Heart right ventricle (tissue), 16 donors: Measurements from ENCODE around the gene SEC31B. TPM values are rescaled to one million over a fixed set of nuclear protein-coding genes. Genes with fewer than 3 reads are reported as not detected.

Experiments
- ATAC-seq, 8 donors: fragments of 200-7000 bp; cut with Tn5 transposase; one replicate each; pipeline ENCODE4 v1.9.1; 2020; ENCODE audit warnings: mild to moderate bottlenecking in 8 of 8, moderate library complexity in 8 of 8, moderate number of reproducible peaks in 1 of 8
- DNase-seq, 2 donors: peaks; one replicate each; pipeline ENCODE4 v3.0.0-alpha.2; 2020
- H3K27ac ChIP-seq, 10 donors: fragments of 200-600 bp; sonication (generic) in 2 of 10; one replicate each; pipeline versions ENCODE4 v1.5.0 to v1.8.0; 2020 to 2022; ENCODE audit warnings: mild to moderate bottlenecking in 3 of 10
- H3K27me3 ChIP-seq, 7 donors: fragments of 200-600 bp; one replicate each; pipeline ENCODE4 v1.8.0; 2021 to 2022; ENCODE audit warnings: mild to moderate bottlenecking in 2 of 7
- H3K36me3 ChIP-seq, 9 donors: fragments of 200-600 bp; sonication (generic) in 1 of 9; one replicate each; pipeline versions ENCODE4 v1.5.0 to v1.8.0; 2020 to 2022; ENCODE audit warnings: mild to moderate bottlenecking in 2 of 9
- H3K4me1 ChIP-seq, 9 donors: fragments of 200-600 bp; sonication (generic) in 1 of 9; one replicate each; pipeline versions ENCODE4 v1.5.0 to v1.8.0; 2020 to 2022; ENCODE audit warnings: mild to moderate bottlenecking in 4 of 9
- H3K4me3 ChIP-seq, 10 donors: fragments of 200-600 bp; sonication (generic) in 2 of 10; one replicate each; pipeline versions ENCODE4 v1.5.0 to v1.8.0; 2020 to 2022; ENCODE audit warnings: mild to moderate bottlenecking in 7 of 10, moderate library complexity in 2 of 10
- H3K9me3 ChIP-seq, 11 donors: fragments of 200-600 bp in 10 of 11; sonication (generic) in 2 of 11; one replicate each; pipeline versions ENCODE4 v1.5.0 to v1.8.0; 2013 to 2022; ENCODE audit warnings: mild to moderate bottlenecking in 2 of 11, control low read depth in 1 of 11, moderate library complexity in 1 of 11
- CTCF ChIP-seq, 9 donors: fragments of 200-600 bp; sonication (generic) in 2 of 9; IDR thresholded peaks; one replicate each; pipeline versions ENCODE4 v1.5.0 to v1.8.0; 2021 to 2022; ENCODE audit warnings: antibody characterized with exemption in 9 of 9, mild to moderate bottlenecking in 5 of 9, moderate library complexity in 1 of 9
- WGBS, 2 donors: extraction: QIAGEN DNeasy Blood & Tissue Kit; methylation state at CpG; one replicate each; pipeline ENCODE4 v1.1.7; 2013; ENCODE audit warnings: inconsistent platforms in 1 of 2; 5-methylcytosine and 5-hydroxymethylcytosine counted together
- intact Hi-C, 10 donors: fragments of 100-400 bp; cut with DNase I; formaldehyde crosslinking; loops; one replicate each; pipeline versions ENCODE4 v1.11.1 to v1.14.2; 2022
- polyA plus RNA-seq, 2 donors: library from polyadenylated mRNA; stranded (reverse); fragments of 200-250 nt; gene quantifications; one replicate each; pipeline ENCODE4 v1.2.3, GENCODE V29; 2013
- total RNA-seq, 10 donors: library from RNA; stranded (reverse); fragmentation: NEBNext Ultra II Directional in 3 of 10; extraction: Animal tissue kit (Norgen Biotek cat#: 25700) in 3 of 10; gene quantifications; one replicate each; pipeline versions ENCODE4 v1.2.1 to v1.2.4, GENCODE V29; 2021 to 2023
- donor health status: Arrhythmogenic right ventricular cardiomyopathy.
- donor health status: ischemic (EF 13 %, LVEDD 7.1; RV severe dilation, severe dysfunction).
- donor health status: healthy with polysubstance abuse.
- donor health status: DM: no; HTN: yes; CAD: no.
- donor health status: DM: no; HTN: no; CAD: no.
- donor health status: ischemic (EF 25% LVEDD 6.9; RV normal size, moderate dysfunction).
- donor health status: ischemic (EF 25% LVEDD 5.7; RV mildly dilated, moderate dysfunction).
- donor health status: healthy.
- donor health status: DM: yes; HTN: yes; CAD: no.
- donor health status: Ischemic cardiomyopathy.
- donor health status: ischemic (EF 35%, LVEDD 5.7; RV mildly dilated, moderate dysfunction).
- donor health status: nonischemic (EF 11% LVEDD 7.7; RV severe dilation, severe dysfunction).
- donor health status: DM: yes; HTN: yes; CAD: no.
- donor health status: PGD.
- donor health status: ischemic (EF 29% LVEDD 5.4; RV normal size, mild dysfunction).
- donor health status: nonischemic (EF 23%, LVEDD 6.1; RV moderate dilation, normal function).

SEC31B gene
- total and polyA plus RNA-seq, 12 donors, result 2.7 to 28.2 (median 8.3) TPM

GRCh38 chr10:100482834-100483185, 36.9 kb downstream of the SEC31B start:
- TF ChIP-seq CTCF (IDR thresholded peaks at IDR 0.05), result peak in 3 of 9 donors; percentile 13 to 37 (median 28)
- Histone ChIP-seq H3K9me3 (no peaks in the 10 kb centered on the region), H3K36me3 (peaks cover 0 to 36% (median 6%) of the 10 kb centered on the region in 9 donors), H3K27me3 (peaks cover 3 to 56% (median 32%) of the 10 kb centered on the region in 7 donors), H3K27ac (no peak overlapping the region), H3K4me3 (peak overlapping the region in 8 of 10 donors; percentile 33 to 63 (median 52)), H3K4me1 (peaks cover 0 to 20% (median 14%) of the 10 kb centered on the region in 9 donors)
- no peak for ATAC-seq
- no peak for DNase-seq
- 38 to 40% methylated on average over 5 of the region's 5 CpGs for WGBS, 2 donors
- intact Hi-C loops, result no loop called here

- DNase-seq (peak; percentile 55 to 64), ATAC-seq (peak; percentile 81 to 91 (median 90))
- Histone ChIP-seq H3K27ac (no peak overlapping the region), H3K27me3 (peaks cover 3 to 58% (median 33%) of the 10 kb centered on the region in 7 donors), H3K36me3 (peaks cover 0 to 31% (median 3%) of the 10 kb centered on the region in 9 donors), H3K4me3 (peak overlapping the region; percentile 8 to 63 (median 50)), H3K9me3 (no peaks in the 10 kb centered on the region), H3K4me1 (peaks cover 0 to 20% (median 14%) of the 10 kb centered on the region in 9 donors)
- intact Hi-C loops, result no loop called here
- WGBS, 2 donors, result 1% methylated on average over 54 to 59 of the region's 59 CpGs
- peak; percentile 51 to 89 (median 82) for TF ChIP-seq CTCF (IDR thresholded peaks at IDR 0.05)
Measured at GRCh38 chr10:100482181-100482833, 37.4 kb downstream of the SEC31B start.

GRCh38 chr10:100481462-100482081, 38.1 kb downstream of the SEC31B start:
- H3K36me3 ChIP-seq, result peaks cover 0 to 24% (median 0%) of the 10 kb centered on the region in 9 donors
- H3K9me3 ChIP-seq, result no peaks in the 10 kb centered on the region
- intact Hi-C loops, result no loop called here
- H3K4me3 ChIP-seq, result peak overlapping the region; percentile 8 to 63 (median 50)
- H3K4me1 ChIP-seq, result peaks cover 0 to 20% (median 14%) of the 10 kb centered on the region in 9 donors
- 1 to 2% methylated on average over 19 of the region's 19 CpGs for WGBS, 2 donors
- H3K27ac ChIP-seq, result no peak overlapping the region
- ATAC-seq (peak; percentile 94 to 97 (median 96)), DNase-seq (peak; percentile 79 to 84)
- H3K27me3 ChIP-seq, result peaks cover 3 to 58% (median 33%) of the 10 kb centered on the region in 7 donors
- TF ChIP-seq CTCF (IDR thresholded peaks at IDR 0.05), result no peak

GRCh38 chr10:100480002-100480401, 39.7 kb downstream of the SEC31B start:
- 70 to 78% methylated on average over 2 of the region's 2 CpGs for WGBS, 2 donors
- H3K27ac ChIP-seq, result no peak overlapping the region
- H3K4me3 ChIP-seq, result no peak overlapping the region
- peaks cover 3 to 58% (median 33%) of the 10 kb centered on the region in 7 donors for H3K27me3 ChIP-seq
- peaks cover 0 to 20% (median 14%) of the 10 kb centered on the region in 9 donors for H3K4me1 ChIP-seq
- no peaks in the 10 kb centered on the region for H3K9me3 ChIP-seq
- TF ChIP-seq CTCF (IDR thresholded peaks at IDR 0.05), result no peak
- DNase-seq (no peak), ATAC-seq (no peak)
- intact Hi-C loops, result no loop called here
- peaks cover 0 to 8% (median 0%) of the 10 kb centered on the region in 9 donors for H3K36me3 ChIP-seq
